HepG2 (cell line): ENCODE data around the gene ASB3. TPM values are rescaled to one million over a fixed set of nuclear protein-coding genes. Genes with fewer than 3 reads are reported as not detected.

Source experiments
- ATAC-seq: fragments of 200-7000 bp; cut with Tn5 transposase; 3 replicates; pipeline ENCODE4 v1.9.1; 2020; ENCODE audit warnings: mild to moderate bottlenecking, moderate library complexity
- BruUV-seq: library from RNA; stranded (reverse); fragments of 400-500 nt; replicated peaks from 2 replicates; lab custom pipeline; 2021; lab: Mats Ljungman, UMichigan
- CTCF ChIA-PET: fragments of 300-600 bp; formaldehyde crosslinking; extraction: SDS; loops from one replicate; lab custom pipeline; 2021; ENCODE audit warnings: low total read pairs, inconsistent platforms, low intra/inter-chr PET ratio; lab: Yijun Ruan, JAX
- POLR2A ChIA-PET: fragments of 350-600 bp; sonication (Branson Sonifier 250); formaldehyde crosslinking; loops from one replicate; lab custom pipeline; 2020; ENCODE audit warnings: antibody characterized with exemption, inconsistent platforms; lab: Yijun Ruan, JAX
- DNase-seq: peaks from one replicate; pipeline ENCODE4 v3.0.0-alpha.2; 2015; ENCODE audit warnings: low spot score
- FAIRE-seq: peaks from 3 replicates; lab custom pipeline; 2011; peaks lifted over from hg19 to GRCh38; lab: Jason Lieb, UNC
- H2AFZ ChIP-seq: one replicate; pipeline ENCODE4 v1.6.1; 2011; ENCODE audit warnings: low read length, inconsistent platforms
- H3K27ac ChIP-seq: fragments of 300-600 bp; 3 replicates; pipeline ENCODE4 v1.8.0; 2011; ENCODE audit warnings: mixed run types, mild to moderate bottlenecking, mixed read lengths, low read length, inconsistent platforms; ENCODE audit not compliant: insufficient read depth; ENCODE audit errors: extremely low read length
- H3K27me3 ChIP-seq, 2 experiments: fragments of 200-600 bp in 1 of 2; 2 replicates in 1 of 2; 3 replicates in 1 of 2; pipeline versions ENCODE4 v1.6.0 to v1.8.0; 2011; ENCODE audit warnings: low read length in 2 of 2, mild to moderate bottlenecking in 2 of 2, moderate library complexity in 2 of 2, inconsistent platforms in 1 of 2; ENCODE audit not compliant: insufficient read depth in 2 of 2, control insufficient read depth in 1 of 2
- H3K36me3 ChIP-seq, 2 experiments: fragments of 200-600 bp in 1 of 2; replicated peaks in 1 of 2; 2 replicates in 1 of 2; 3 replicates in 1 of 2; pipeline versions ENCODE4 v1.5.1 to v1.8.0; 2011; ENCODE audit warnings: low read length in 2 of 2, inconsistent platforms in 1 of 2; ENCODE audit not compliant: insufficient read depth in 2 of 2, control insufficient read depth in 1 of 2
- H3K4me1 ChIP-seq: 2 replicates; pipeline ENCODE4 v1.5.1; 2012; ENCODE audit warnings: low read length, inconsistent platforms; ENCODE audit not compliant: insufficient read depth
- H3K4me2 ChIP-seq: 2 replicates; pipeline ENCODE4 v1.6.0; 2011; ENCODE audit warnings: low read depth, low read length, inconsistent platforms
- H3K4me3 ChIP-seq, 3 experiments: fragments of 200-600 bp in 1 of 3; sonication (generic), shearing (Covaris generic) in 1 of 3; replicated peaks in 1 of 3; 2 replicates each; pipeline ENCODE4 v1.5.1; 2011 to 2016; ENCODE audit warnings: low read length in 3 of 3, inconsistent platforms in 2 of 3, low read depth in 2 of 3, mild to moderate bottlenecking in 2 of 3, control low read depth in 1 of 3, mixed read lengths in 1 of 3; ENCODE audit not compliant: insufficient read depth in 1 of 3
- H3K79me2 ChIP-seq: one replicate; pipeline ENCODE4 v1.6.1; 2011; ENCODE audit warnings: low read length, inconsistent platforms; ENCODE audit not compliant: insufficient read depth
- H3K9ac ChIP-seq: 2 replicates; pipeline ENCODE4 v1.6.0; 2011; ENCODE audit warnings: mild to moderate bottlenecking, low read depth, low read length, inconsistent platforms; ENCODE audit not compliant: insufficient read depth
- H3K9me3 ChIP-seq: 2 replicates; pipeline ENCODE4 v1.5.1; 2012; ENCODE audit warnings: mild to moderate bottlenecking, low read length
- H4K20me1 ChIP-seq: 2 replicates; pipeline ENCODE4 v1.6.0; 2011; ENCODE audit warnings: inconsistent platforms, mild to moderate bottlenecking, low read length, moderate library complexity; ENCODE audit not compliant: insufficient read depth
- AHDC1 ChIP-seq: sonication (generic); formaldehyde crosslinking; IDR thresholded peaks from 2 replicates; pipeline ENCODE4 v1.5.1; 2020; ENCODE audit warnings: mild to moderate bottlenecking, missing genetic modification reagents, borderline replicate concordance
- EED ChIP-seq: sonication (generic); formaldehyde crosslinking; IDR thresholded peaks from 2 replicates; pipeline ENCODE4 v1.5.0; 2020; ENCODE audit warnings: mild to moderate bottlenecking, missing genetic modification reagents
- MED13 ChIP-seq: sonication (generic); formaldehyde crosslinking; IDR thresholded peaks from 2 replicates; pipeline ENCODE4 v1.5.0; 2020; ENCODE audit warnings: missing genetic modification reagents
- PHF8 ChIP-seq: sonication (generic); formaldehyde crosslinking; IDR thresholded peaks from 2 replicates; pipeline ENCODE4 v1.5.0; 2020; ENCODE audit warnings: missing genetic modification reagents
- SP140L ChIP-seq: sonication (generic); formaldehyde crosslinking; IDR thresholded peaks from 2 replicates; pipeline ENCODE4 v1.4.0; 2020; ENCODE audit warnings: missing genetic modification reagents, borderline replicate concordance
- TBP ChIP-seq: sonication (generic); formaldehyde crosslinking; IDR thresholded peaks from 2 replicates; pipeline ENCODE4 v1.5.0; 2020; ENCODE audit warnings: missing genetic modification reagents
- ZBTB46 ChIP-seq: sonication (generic); formaldehyde crosslinking; IDR thresholded peaks from 2 replicates; pipeline ENCODE4 v1.4.0; 2020; ENCODE audit warnings: mild to moderate bottlenecking, missing genetic modification reagents, borderline replicate concordance
- ZFX ChIP-seq: sonication (generic); formaldehyde crosslinking; IDR thresholded peaks from 2 replicates; pipeline ENCODE4 v1.4.0; 2020; ENCODE audit warnings: mild to moderate bottlenecking, low read depth, missing genetic modification reagents, moderate library complexity
- ZNF124 ChIP-seq: sonication (generic); formaldehyde crosslinking; IDR thresholded peaks from 2 replicates; pipeline ENCODE4 v1.4.0; 2020; ENCODE audit warnings: missing genetic modification reagents
- ZNF574 ChIP-seq: sonication (generic); formaldehyde crosslinking; IDR thresholded peaks from 2 replicates; pipeline ENCODE4 v1.4.0; 2020; ENCODE audit warnings: missing genetic modification reagents
- ZNF605 ChIP-seq: sonication (generic); formaldehyde crosslinking; IDR thresholded peaks from 2 replicates; pipeline ENCODE4 v1.8.0; 2022; ENCODE audit warnings: mild to moderate bottlenecking, missing genetic modification reagents
- WGBS: methylation state at CpG from one replicate; pipeline ENCODE4 v1.1.6; 2017; ENCODE audit warnings: low lambda C conversion rate; 5-methylcytosine and 5-hydroxymethylcytosine counted together
- in situ Hi-C: cut with HindIII; loops from 2 replicates; pipeline ENCODE4 v1.10.0; 2017; ENCODE audit warnings: low pct_unique_long_range_greater_than_20kb; ENCODE audit not compliant: extremely low pct_ligation_motif_present
- intact Hi-C: fragments of 100-400 bp; cut with micrococcal nuclease; formaldehyde crosslinking; loops from one replicate; pipeline ENCODE4 v1.10.0; 2022; ENCODE audit not compliant: unreplicated experiment
- polyA plus RNA-seq, 8 experiments: library from polyadenylated mRNA; depleted of rRNA in 3 of 8; stranded (reverse) in 7 of 8; unstranded in 1 of 8; fragments of >200 nt; fragmentation: Illumina TruSeq in 4 of 8; extraction: Trizol in 4 of 8; gene quantifications; 2 replicates each; pipeline versions ENCODE4 v1.2.1 to v1.2.3, GENCODE V29; 2011 to 2016; ENCODE audit warnings: low read depth in 4 of 8, missing spikeins in 1 of 8, mixed read lengths in 1 of 8; ENCODE audit not compliant: insufficient read depth in 1 of 8
- total RNA-seq, 5 experiments: library from RNA; depleted of rRNA; stranded (reverse); fragments of >200 nt; fragmentation: Illumina TruSeq; extraction: Trizol; gene quantifications; 2 replicates each; pipeline ENCODE4 v1.2.3, GENCODE V29; 2016; ENCODE audit warnings: low read depth in 1 of 5

Gene ASB3
- total and polyA plus RNA-seq, 2 of the 13 experiments (the other 11 are each of a cell fraction or from before 2014, with no cell fraction given): 40.1 to 41.8 TPM

- Histone ChIP-seq H3K4me3 (no peak overlapping the region), H3K27ac (no peak overlapping the region), H3K9ac (no peak overlapping the region), H3K9me3 (no peaks in the 10 kb centered on the region), H3K27me3 (no peaks in the 10 kb centered on the region), H3K79me2 (no peaks in the 10 kb centered on the region), H3K36me3 (no peaks in the 10 kb centered on the region), H3K4me2 (no peak overlapping the region), H3K4me1 (peaks cover 8% of the 10 kb centered on the region), H4K20me1 (no peaks in the 10 kb centered on the region), H2AFZ (no peak overlapping the region)
- no peak for TF ChIP-seq PHF8 (CRISPR knock-in tag)
- TF ChIP-seq MED13 (CRISPR knock-in tag): no peak
- no peak for TF ChIP-seq EED (CRISPR knock-in tag)
- no peak for TF ChIP-seq ZNF574
- no peak for TF ChIP-seq ZNF605
- TF ChIP-seq ZBTB46 (CRISPR knock-in tag): no peak
- TF ChIP-seq ZFX (CRISPR knock-in tag): no peak
- no peak for TF ChIP-seq TBP (CRISPR knock-in tag)
- no peak for TF ChIP-seq SP140L (CRISPR knock-in tag)
- no peak for TF ChIP-seq ZNF124 (CRISPR knock-in tag)
- TF ChIP-seq AHDC1 (CRISPR knock-in tag): no peak
- FAIRE-seq (no peak), DNase-seq (no peak), ATAC-seq (no peak)
- BruUV-seq: no TSS peak
- POLR2A ChIA-PET: no interaction called here
- intact Hi-C loops (no loop called here), in situ Hi-C loops (no loop called here)
- 9% methylated on average over 3 of the region's 3 CpGs for WGBS
- CTCF ChIA-PET: no interaction called here
These were observed 151.1 kb downstream of the ASB3 start for GRCh38 chr2:53635694-53636093.
